SK-N-MC (cell line): ENCODE data around the gene ZBTB49.

Source experiments
- EZH2 ChIP-seq: fragments of 200-600 bp; sonication (generic); IDR thresholded peaks from one replicate; pipeline ENCODE4 v1.6.1; 2017; ENCODE audit warnings: antibody characterized with exemption
- FOXP2 ChIP-seq: optimal IDR thresholded peaks from 2 replicates; pipeline ENCODE3; 2011; ENCODE audit warnings: mild to moderate bottlenecking, moderate library complexity; ENCODE audit not compliant: insufficient read depth; ENCODE audit errors: extremely low read length, control extremely low read depth
- POLR2AphosphoS5 ChIP-seq: IDR thresholded peaks from 2 replicates; pipeline ENCODE4 v1.6.1; 2012; ENCODE audit warnings: mild to moderate bottlenecking, low read depth, low read length, borderline replicate concordance

DNA sequence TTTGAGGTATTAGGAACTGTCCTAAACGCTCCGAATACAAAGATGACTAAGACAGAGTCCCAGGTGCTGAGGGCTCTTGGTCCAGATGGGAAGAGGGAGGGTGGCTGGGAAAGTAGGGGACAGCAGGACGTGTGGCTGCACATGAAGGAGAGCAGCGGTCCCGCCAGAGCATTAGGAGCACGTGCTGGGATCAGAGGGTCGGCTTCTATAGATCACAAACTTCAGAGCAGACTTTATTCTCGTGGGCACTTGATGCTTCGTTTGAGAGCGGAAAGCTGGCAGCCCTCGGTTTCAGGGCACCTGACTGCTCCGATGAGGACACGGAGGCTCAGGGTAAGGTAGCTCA, 26.1 kb downstream of the ZBTB49 start:
- no peak for TF ChIP-seq EZH2
- no peak for TF ChIP-seq POLR2AphosphoS5
- no peak for TF ChIP-seq FOXP2
